ENCODE data around the gene INTS3.

Gene INTS3

GRCh38 chr1:153683854-153684253 lies 44.0 kb upstream of the INTS3 start:
- DNase-seq: no peak
- TF ChIP-seq EZH2phosphoT487 (IDR thresholded peaks at IDR 0.05; ENCODE audit: low read length): no peak
- TF ChIP-seq EZH2 (optimal IDR thresholded peaks at IDR 0.05; ENCODE audit: low read depth, low read length): no peak
- H3K27me3 ChIP-seq (replicated peaks; ENCODE audit: insufficient read depth, low read length): peaks cover 58% of the 10 kb centered on the region
- no peak overlapping the region for H2AFZ ChIP-seq (ENCODE audit: low read length)
- H3K4me1 ChIP-seq (ENCODE audit: low read length): peaks cover 3% of the 10 kb centered on the region; the same call in 1 of the 2 replicates
- no peaks in the 10 kb centered on the region for H3K79me2 ChIP-seq (ENCODE audit: low read length)
- H3K9me2 ChIP-seq (replicated peaks; ENCODE audit: insufficient read depth, low read length): no peaks in the 10 kb centered on the region
- H3K9ac ChIP-seq (ENCODE audit: low read length): no peak overlapping the region
- no peaks in the 10 kb centered on the region for H4K20me1 ChIP-seq (ENCODE audit: insufficient read depth, low read length)
- no peaks in the 10 kb centered on the region for H3F3A ChIP-seq (ENCODE audit: insufficient read depth, low read length)
- no peak overlapping the region for H3K27ac ChIP-seq (ENCODE audit: low read length)
- H3K4me2 ChIP-seq (ENCODE audit: low read depth, low read length): no peak overlapping the region
- no peaks in the 10 kb centered on the region for H3K9me3 ChIP-seq (replicated peaks; ENCODE audit: insufficient read depth, low read length)
- no peaks in the 10 kb centered on the region for H3K36me3 ChIP-seq (replicated peaks; ENCODE audit: insufficient read depth, low read length)
- H3K4me3 ChIP-seq (ENCODE audit: low read length): no peak overlapping the region

DNA sequence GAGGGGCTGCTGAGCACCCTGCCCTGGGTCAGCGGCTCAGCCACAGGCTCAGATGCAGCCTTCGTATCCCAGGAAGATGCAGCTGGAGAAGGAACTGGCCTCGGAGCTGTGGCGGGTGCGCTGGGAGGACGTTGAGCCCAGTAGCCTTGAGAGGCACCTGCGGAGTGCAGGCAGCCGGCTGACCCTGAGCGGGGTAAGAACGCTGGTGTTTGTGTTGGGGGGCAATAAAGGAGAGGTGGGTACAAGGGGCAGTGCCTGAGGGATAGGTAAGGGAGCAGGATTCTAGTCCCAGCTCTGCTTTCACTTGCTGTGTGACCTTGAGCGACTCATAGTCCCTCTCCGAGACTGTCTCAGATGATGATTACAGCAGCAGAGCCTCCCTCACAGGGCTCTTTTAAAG lies 43.0 kb upstream of the INTS3 start:
- H3K4me1 ChIP-seq (ENCODE audit: low read length): no peaks in the 10 kb centered on the region
- H3K9ac ChIP-seq (ENCODE audit: low read length): no peak overlapping the region
- no peaks in the 10 kb centered on the region for H4K20me1 ChIP-seq (ENCODE audit: insufficient read depth, low read length)
- H3K27me3 ChIP-seq (replicated peaks; ENCODE audit: insufficient read depth, low read length): peaks cover 48% of the 10 kb centered on the region
- H3K79me2 ChIP-seq (ENCODE audit: low read length): no peaks in the 10 kb centered on the region
- H3K9me3 ChIP-seq (replicated peaks; ENCODE audit: insufficient read depth, low read length): no peaks in the 10 kb centered on the region
- DNase-seq: no peak
- no peak overlapping the region for H3K27ac ChIP-seq (ENCODE audit: low read length)
- H3K4me3 ChIP-seq (ENCODE audit: low read length): no peak overlapping the region
- no peak overlapping the region for H2AFZ ChIP-seq (ENCODE audit: low read length)
- H3F3A ChIP-seq (ENCODE audit: insufficient read depth, low read length): no peaks in the 10 kb centered on the region
- no peaks in the 10 kb centered on the region for H3K9me2 ChIP-seq (replicated peaks; ENCODE audit: insufficient read depth, low read length)
- no peak overlapping the region for H3K4me2 ChIP-seq (ENCODE audit: low read depth, low read length)
- TF ChIP-seq EZH2 (optimal IDR thresholded peaks at IDR 0.05; ENCODE audit: low read depth, low read length) (no peak), EZH2phosphoT487 (IDR thresholded peaks at IDR 0.05; ENCODE audit: low read length) (no peak)
- TF ChIP-seq, protein P1, sequence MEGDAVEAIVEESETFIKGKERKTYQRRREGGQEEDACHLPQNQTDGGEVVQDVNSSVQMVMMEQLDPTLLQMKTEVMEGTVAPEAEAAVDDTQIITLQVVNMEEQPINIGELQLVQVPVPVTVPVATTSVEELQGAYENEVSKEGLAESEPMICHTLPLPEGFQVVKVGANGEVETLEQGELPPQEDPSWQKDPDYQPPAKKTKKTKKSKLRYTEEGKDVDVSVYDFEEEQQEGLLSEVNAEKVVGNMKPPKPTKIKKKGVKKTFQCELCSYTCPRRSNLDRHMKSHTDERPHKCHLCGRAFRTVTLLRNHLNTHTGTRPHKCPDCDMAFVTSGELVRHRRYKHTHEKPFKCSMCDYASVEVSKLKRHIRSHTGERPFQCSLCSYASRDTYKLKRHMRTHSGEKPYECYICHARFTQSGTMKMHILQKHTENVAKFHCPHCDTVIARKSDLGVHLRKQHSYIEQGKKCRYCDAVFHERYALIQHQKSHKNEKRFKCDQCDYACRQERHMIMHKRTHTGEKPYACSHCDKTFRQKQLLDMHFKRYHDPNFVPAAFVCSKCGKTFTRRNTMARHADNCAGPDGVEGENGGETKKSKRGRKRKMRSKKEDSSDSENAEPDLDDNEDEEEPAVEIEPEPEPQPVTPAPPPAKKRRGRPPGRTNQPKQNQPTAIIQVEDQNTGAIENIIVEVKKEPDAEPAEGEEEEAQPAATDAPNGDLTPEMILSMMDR (IDR thresholded peaks at IDR 0.05; ENCODE audit: low read length): no peak
- H3K36me3 ChIP-seq (replicated peaks; ENCODE audit: insufficient read depth, low read length): no peaks in the 10 kb centered on the region

- Histone ChIP-seq H3K79me2 (ENCODE audit: low read length) (no peaks in the 10 kb centered on the region), H3F3A (ENCODE audit: insufficient read depth, low read length) (no peaks in the 10 kb centered on the region), H3K9ac (ENCODE audit: low read length) (no peak overlapping the region), H4K20me1 (ENCODE audit: insufficient read depth, low read length) (no peaks in the 10 kb centered on the region), H3K4me1 (ENCODE audit: low read length) (no peaks in the 10 kb centered on the region), H3K4me3 (ENCODE audit: low read length) (no peak overlapping the region), H3K9me2 (replicated peaks; ENCODE audit: insufficient read depth, low read length) (no peaks in the 10 kb centered on the region), H2AFZ (ENCODE audit: low read length) (no peak overlapping the region), H3K27ac (ENCODE audit: low read length) (no peak overlapping the region), H3K36me3 (replicated peaks; ENCODE audit: insufficient read depth, low read length) (no peaks in the 10 kb centered on the region), H3K9me3 (replicated peaks; ENCODE audit: insufficient read depth, low read length) (no peaks in the 10 kb centered on the region), H3K4me2 (ENCODE audit: low read depth, low read length) (no peak overlapping the region), H3K27me3 (replicated peaks; ENCODE audit: insufficient read depth, low read length) (peaks cover 39% of the 10 kb centered on the region)
- TF ChIP-seq EZH2phosphoT487 (IDR thresholded peaks at IDR 0.05; ENCODE audit: low read length) (no peak), EZH2 (optimal IDR thresholded peaks at IDR 0.05; ENCODE audit: low read depth, low read length) (no peak)
- TF ChIP-seq, protein P1 (IDR thresholded peaks at IDR 0.05; ENCODE audit: low read length): no peak
- DNase-seq: no peak
Observed at GRCh38 chr1:153685544-153686340, 42.1 kb upstream of the INTS3 start.
